NCI-H2081 (cell line): ENCODE measurements around the gene AP2B1.
A peak's percentile ranks its signal among the peaks of the same experiment; 100 is the strongest.
"Not testable (repeated sequence)": the region's sequence is repeated elsewhere in the genome, so short reads cannot be mapped to it uniquely, and the experiment has no call there.

ENCODE experiments used
- DNase-seq, 2 experiments: peaks; one replicate each; lab custom pipeline; 2025; lab: John Stamatoyannopoulos, UW

The AP2B1 gene

GRCh38 chr17:35700150-35700549 lies 113.0 kb downstream of the AP2B1 start:
- no peak for DNase-seq

- no peak for DNase-seq
These were observed 114.4 kb downstream of the AP2B1 start for GRCh38 chr17:35701491-35701890.

DNA sequence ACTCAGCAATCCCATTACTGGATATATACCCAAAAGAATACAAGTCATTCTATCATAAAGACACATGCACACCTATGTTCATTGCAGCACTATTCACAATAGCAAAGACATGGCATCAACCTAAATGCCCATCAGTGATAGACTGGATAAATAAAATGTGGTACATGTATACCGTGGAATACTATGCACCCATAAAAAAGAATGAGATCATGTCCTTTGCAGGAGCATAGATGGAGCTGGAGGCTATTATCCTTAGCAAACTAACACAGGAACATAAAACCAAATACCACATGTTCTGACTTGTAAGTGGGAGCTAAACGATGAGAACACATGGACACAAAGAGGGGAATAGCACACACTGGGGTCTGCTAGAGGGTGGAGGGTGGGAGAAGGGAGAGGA lies 116.2 kb downstream of the AP2B1 start:
- DNase-seq = not testable (repeated sequence)

GRCh38 chr17:35705230-35705629 lies 118.1 kb downstream of the AP2B1 start:
- DNase-seq = no peak

- DNase-seq = no peak
These were observed 118.6 kb downstream of the AP2B1 start for GRCh38 chr17:35705705-35706104.

DNA sequence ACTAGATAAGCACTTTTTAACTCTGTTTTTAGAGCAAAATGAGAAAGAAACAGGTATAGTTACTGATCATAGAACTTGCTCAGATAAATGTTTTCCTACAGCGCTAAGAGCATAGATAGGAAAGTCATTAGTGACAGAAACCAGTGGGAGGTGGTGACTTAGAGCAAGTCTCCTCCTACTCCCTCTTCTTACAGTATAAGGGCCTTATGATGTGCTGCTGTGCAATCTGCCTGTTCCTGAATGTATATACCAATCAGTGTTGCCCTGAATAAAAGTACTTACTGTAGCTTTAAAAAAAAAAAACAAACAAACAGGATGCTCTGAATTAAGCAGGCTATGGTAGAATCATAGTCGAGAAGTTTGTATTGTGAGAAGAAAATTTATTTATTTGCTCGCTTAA lies 121.0 kb downstream of the AP2B1 start:
- no peak for DNase-seq

GRCh38 chr17:35708951-35709350 lies 121.8 kb downstream of the AP2B1 start:
- DNase-seq = no peak

DNA sequence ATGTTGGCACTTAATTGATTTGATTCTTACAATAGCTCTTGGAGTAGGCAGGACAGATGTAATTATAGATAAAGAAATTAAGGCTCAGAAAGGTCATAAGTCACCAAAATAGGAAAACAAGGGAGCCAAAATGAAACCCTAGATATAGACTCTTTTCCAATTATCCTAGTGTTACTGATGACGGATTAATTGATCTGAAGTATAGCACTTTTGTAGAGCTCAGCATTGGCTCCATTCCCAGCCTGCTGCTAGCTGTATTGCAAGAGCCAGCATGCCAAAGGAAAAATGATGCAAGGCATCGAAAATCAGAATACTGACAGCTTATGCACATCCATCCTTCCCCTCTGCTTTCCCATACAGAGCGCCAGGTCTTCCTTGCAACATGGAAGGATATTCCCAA lies 122.8 kb downstream of the AP2B1 start:
- peak in 1 of 2 experiments; percentile 51 for DNase-seq

DNA sequence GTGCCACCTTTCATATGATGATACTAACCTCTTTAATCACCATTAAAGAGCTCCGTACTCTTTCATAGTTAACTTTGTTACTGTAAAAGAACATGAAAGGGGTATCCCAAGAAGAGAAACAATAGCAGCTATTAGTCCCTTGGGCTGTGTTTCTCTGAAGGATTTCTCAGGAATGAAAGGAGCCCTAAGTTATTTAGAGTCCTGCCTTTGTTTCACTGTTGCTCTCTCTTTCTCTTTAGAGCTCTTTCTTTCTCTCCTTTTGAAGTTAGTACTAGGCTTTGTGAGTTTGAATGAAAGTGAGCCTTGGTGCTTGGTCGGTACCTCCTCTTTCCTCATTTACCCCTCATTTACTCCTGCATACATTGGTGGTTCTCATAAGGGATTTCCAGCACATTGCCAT lies 123.8 kb downstream of the AP2B1 start:
- DNase-seq = no peak

DNA sequence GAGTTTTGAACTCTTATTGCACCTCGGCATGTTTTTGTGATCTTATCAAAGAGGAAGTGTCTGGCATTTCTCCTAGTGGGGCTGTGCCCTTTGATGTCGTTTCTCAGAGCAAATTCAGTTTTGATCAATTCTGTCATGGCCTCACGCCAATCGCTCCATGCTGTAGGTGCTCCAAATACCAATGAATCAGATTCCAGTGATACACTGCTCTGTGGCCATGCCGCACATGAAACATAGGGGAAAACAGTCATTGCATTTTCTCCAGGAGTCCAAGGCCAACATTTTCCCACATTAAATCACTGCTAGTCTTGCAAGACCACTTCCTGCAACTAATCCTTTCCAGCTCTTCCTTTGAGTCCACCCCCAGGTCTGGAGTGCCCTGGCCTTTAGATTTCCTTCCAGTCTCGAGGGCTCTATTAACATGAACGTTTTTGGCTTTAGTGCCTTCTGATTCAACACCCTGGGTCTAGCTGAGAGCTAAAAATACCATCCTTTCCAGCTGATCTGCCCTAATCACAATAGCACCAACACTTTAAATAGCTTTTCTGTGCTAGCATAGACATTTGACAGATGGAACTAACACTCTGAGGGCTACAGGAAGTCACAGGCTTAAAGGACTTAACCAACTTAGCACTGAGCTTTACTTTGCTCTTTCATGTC lies 126.1 kb downstream of the AP2B1 start:
- no peak for DNase-seq

DNA sequence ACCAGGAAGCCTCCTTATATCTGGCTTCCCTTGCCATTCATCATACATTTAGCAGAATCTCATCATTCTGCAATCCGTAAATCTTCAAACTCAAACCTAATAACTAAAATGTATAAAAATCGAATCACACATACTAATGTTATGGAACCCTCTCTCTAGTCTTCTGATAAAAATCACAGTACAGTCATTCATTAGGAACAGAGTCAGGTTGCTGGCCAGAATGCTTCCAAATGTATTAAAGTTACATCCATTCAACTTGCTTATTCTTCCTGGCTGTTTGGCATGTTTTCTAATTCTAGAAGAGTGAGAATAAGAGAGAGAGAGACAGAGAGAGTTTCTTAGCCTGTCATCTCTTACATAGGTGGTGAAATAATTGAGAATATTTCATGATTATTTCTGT lies 127.9 kb downstream of the AP2B1 start:
- no peak for DNase-seq

DNA sequence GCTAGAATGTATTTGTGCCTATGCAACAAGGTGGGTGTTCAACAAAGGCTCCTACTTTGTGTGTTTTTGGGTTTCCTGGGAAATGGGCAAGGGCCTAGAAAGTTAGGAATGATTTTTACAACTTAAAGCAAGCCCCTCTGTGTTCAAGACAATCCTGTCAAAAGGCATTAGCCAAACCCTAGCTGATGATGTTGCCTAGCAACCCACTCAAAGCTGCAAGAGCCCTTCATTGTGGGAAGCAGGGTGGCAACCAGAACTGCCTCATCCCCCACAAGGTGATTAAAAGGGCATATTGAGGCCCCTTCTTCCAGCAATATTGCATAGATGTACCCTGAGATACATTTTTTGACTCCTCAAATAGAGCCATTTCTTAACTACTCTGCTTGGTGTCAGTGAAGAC lies 128.3 kb downstream of the AP2B1 start:
- DNase-seq = no peak

- no peak for DNase-seq
These were observed 129.1 kb downstream of the AP2B1 start for GRCh38 chr17:35716173-35716572.

DNA sequence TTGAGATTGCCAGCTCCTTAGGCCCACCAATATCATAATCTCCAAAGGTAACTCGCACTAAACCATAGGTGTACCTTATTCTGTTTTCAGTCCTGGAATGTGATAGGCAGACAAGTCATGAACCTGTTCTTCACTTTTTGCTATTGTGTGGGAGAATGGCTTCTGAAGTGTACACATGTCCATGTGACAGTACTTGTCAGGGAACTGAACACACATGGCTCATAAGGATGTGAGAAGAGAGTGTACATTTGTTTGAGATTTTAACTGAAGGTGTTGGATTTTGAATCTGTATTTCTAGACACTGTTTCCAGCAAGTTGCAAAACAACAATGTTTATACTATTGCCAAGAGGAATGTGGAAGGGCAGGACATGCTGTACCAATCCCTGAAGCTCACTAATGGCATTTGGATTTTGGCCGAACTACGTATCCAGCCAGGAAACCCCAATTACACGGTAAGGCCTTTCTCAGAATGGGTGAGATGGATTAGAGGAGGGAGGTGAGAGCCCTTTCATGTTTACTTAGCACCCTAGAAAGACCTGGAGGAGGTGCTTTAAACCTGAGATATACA lies 129.9 kb downstream of the AP2B1 start:
- no peak for DNase-seq

GRCh38 chr17:35717475-35717874 lies 130.4 kb downstream of the AP2B1 start:
- DNase-seq = no peak

DNA sequence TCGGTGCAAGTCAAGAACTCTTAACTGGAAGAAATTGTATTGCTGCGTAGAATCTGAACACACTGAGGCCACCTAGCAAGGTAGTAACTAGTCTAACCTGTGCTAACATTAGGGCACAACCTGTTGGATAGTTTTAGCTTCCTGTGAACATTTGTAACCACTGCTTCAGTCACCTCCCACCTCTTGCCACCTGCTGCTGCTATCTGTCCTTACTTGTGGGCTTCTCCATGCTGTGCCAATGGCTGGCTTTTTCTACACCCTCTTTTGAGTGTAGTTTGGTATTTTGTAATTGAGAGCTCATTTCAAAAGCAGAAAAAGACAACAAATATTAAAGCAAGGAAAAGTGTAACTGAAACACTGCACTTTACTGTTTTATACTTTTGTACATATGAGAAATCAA lies 136.6 kb downstream of the AP2B1 start:
- no peak for DNase-seq

DNA sequence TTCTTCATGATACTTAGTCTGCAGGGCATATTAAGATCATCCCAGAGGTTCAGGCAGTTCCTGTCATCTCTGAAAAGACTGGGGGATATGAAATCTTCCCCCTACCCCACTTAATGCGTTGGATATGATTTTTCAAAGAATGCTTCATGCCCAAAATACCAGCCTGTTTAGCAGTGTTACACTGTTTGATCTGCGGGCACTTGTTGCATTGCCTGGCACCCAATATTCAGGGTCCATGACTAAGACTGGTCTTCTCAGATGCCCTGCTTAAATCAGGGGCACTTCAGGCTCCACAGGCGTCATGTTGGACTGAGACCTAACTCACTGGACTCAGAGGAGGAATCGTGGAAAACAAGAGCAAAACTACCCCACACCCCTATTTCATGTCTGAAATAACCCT lies 137.9 kb downstream of the AP2B1 start:
- no peak for DNase-seq

DNA sequence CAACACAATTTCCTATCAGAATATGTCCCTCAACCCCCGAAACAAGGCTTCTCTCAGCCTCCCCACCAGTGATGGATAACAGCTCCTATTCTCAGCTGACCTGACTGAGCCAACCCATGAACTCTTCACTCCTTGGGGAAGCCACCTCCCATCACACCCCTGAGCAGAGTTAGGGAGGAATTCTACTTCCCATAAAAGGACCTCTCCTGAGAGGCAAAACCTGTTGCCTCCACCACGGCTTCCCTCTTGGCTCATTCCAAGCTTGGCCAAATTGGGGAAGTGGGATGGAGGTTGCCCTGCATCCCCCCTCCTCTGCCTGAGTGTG lies 138.6 kb downstream of the AP2B1 start:
- DNase-seq = no peak

DNA sequence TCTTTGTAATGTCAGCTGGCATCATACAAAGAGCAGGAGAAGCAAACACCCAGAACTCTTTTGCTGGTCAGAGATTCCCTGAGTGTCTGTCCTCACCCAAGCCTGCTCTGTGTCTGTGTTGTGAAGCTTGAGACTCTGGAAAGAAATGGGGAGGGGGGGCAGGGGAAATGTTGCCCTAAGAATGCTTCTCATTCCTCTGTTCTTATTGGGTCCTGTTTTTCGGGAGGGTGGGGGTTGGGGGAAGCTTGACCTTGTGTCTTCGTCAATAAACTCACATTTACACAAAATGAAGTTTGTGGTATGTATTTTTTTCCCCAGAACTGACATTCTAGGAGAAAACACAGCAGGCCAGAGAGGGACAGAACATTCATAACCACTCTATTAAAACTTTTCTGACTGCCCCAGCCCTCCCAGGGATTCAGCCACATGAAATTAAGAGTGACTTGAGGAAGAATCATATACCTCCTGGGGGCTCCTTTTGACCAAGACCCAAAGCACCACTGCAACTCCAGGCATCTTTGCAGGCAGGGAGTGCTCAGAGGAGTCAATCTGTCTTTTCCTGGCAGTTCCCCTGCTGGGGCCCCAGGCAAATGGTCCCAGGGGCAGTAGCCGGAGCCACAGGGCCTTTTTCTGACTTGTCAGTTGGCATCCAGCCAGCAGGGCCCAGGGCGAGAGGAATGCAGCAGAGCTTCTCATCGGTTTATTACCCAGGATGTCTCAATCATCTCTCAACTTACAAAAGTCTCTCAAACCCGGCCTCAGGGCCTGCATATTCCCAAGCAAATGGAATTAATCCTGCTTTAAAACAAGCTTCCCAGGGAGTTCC lies 139.2 kb downstream of the AP2B1 start:
- DNase-seq = peak in 1 of 2 experiments; percentile 21

GRCh38 chr17:35726953-35727460 lies 139.9 kb downstream of the AP2B1 start:
- no peak for DNase-seq

DNA sequence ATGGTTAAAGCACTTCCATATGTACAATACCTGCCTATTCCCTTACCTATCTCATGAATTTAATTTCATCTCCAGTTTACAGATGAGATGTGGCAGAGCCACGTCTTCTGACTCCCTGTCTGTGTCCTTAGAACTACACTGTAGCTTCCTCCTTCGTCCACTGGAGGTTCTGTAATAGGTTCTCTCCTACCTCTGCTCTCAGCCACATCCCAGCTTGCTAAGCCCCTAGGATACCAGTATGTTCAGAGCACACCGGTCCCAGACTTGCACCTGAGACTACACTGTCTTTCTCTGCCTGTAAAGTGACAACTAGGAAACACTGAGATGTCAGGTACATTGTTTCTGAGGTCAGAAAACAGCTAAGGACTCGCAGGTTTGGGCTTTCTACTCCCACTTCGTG lies 140.5 kb downstream of the AP2B1 start:
- no peak for DNase-seq

GRCh38 chr17:35728551-35728950 lies 141.4 kb downstream of the AP2B1 start:
- no peak for DNase-seq

DNA sequence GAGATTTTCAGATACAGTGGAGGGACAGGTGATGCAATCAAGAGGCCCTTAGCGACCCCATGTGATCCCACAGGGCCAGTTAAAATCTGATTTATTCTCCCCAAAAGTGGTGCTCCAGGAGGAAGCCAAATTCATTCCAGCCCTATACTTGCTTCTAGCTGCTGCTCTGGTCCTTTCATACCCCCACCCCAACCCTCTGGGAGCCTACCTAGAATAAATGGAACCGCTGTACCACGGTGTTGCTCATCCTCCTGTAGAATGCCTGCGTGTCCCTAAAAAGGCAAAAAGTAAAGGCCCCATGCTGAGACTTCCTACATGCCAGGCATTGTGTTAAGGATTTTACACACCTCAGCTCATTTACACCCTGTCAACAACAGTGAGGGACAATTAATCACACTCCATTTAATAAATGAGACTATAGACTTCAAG lies 142.3 kb downstream of the AP2B1 start:
- DNase-seq = no peak
